GM21528 (cell line): ENCODE measurements around the gene PHF19.

ENCODE experiments used
- ATAC-seq: cut with Tn5 transposase; IDR thresholded peaks from one replicate; pipeline ENCODE4 v1.9.1; 2021; ENCODE audit warnings: mild to moderate bottlenecking, moderate library complexity; ENCODE audit not compliant: unreplicated experiment, low FRiP score

PHF19 gene

DNA sequence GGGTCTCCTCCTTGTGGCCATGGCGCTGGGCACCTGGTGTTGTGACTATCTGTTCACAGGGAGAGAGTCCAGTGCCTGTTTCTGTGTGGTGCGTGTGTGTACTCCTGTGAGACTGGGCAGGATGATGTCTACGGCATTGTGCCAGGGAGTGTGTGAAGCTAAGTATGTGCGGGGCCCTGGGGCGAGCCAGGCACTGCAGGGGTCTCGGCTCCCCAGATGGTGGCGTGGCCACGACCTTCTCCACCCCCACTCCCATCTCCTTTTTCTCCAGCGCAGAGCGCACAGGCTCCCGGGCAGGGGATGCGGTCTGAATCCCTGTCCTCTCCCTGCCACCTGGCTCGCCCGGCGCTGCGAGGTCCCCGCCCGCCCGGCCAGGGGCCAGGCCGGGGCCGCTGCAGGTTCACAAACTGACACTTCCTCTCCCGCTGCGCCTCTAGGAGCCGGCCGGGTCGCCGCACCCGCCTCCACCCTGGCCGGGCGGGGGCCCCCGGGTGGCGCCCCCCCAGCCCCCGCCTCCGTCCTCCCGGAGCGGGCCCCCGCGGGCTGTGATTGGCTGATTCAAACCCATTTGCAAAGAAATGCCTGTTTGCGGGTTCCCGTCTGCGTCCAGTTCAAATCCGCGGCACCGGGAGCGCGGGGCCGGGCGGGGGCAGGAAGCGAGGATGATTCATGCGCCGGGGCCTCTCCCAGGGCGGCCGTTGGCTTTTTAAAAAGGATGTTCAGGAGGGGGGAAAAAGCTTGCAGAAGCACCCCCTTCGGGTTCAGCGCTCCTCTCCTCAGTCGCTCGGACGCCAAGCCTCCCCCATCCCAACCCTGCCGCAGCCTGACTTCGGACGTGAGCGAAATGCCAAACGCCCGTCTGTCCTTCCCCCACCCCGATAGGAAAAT is 790 bp downstream of the PHF19 start:
- peak; percentile 58 for ATAC-seq

DNA sequence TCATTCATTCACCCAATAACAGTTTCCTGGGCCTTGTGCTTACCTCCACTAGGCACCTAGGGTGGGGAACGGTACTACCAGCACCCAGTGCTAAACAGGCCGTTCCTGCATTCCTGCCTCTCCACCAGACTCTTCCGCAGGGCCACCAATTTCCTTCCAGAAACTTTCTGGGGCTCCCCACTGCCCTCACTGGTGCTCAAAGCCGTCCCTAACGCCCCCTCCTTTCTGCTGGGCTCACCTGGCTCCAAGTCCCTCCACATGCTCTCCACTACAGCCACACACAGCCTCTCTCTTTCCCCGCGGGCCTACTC is 1.4 kb downstream of the PHF19 start:
- ATAC-seq: no peak

DNA sequence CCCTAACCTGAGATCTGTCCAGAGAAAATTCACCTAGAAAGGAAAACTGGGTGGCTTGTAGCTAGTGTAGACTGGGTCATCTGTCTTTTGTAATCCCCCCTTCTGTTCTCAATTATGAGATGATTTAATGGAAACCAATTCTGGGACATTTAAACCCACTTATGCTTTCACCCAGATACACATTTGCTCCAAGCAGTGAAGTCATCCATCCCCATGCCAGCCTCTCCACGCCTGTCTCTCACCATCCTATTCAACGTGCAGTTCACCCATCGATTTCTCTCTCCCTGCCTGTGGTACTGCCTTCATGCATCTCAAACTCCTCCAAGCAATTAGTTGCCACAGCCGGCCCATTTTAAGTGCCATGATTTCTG is 1.8 kb downstream of the PHF19 start:
- no peak for ATAC-seq

DNA sequence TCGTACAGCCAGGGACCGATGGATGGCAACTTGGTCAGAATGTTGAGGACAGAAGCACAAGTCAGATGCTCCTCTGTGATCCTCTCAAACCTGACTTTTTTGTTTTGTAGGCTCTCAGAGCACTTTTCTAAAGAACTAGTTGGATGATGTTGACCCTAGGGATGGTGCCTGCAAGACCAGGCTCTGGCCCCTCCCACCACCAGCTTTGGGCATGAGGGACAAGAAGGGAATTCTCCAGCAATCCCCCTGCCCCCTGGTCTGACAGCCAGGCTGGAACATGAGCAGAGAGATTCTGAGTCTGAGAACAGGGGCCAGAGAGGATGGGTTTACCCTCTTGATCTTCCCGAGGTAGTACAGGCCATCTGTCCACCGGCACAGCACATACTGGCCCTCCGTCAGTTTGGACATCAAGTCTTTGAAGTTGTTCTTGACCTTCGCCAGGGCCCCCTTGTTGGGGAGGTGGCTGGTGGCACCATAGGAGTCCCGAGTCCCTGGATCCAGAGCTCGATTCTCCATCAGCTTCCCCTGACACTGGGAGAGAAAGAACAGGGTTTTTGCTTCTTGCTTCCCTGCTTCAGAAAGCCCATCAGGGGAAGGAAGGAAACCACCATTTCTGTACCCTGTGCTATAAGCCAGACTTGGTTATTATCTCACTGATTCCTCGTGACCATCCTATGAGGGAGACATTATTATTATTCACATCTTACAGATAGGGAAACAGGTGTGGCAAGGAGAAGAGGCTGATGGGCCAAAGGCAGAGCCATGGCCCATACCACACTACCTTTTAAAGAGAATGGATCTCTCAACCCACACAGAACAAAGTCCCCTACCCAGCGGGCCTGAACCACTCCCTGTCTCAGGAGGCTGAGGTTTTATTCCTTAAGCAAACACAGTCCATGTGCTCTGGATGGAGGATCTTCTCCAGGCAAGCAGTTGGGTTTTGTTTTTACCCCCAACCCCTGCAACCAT is 2.5 kb downstream of the PHF19 start:
- no peak for ATAC-seq

DNA sequence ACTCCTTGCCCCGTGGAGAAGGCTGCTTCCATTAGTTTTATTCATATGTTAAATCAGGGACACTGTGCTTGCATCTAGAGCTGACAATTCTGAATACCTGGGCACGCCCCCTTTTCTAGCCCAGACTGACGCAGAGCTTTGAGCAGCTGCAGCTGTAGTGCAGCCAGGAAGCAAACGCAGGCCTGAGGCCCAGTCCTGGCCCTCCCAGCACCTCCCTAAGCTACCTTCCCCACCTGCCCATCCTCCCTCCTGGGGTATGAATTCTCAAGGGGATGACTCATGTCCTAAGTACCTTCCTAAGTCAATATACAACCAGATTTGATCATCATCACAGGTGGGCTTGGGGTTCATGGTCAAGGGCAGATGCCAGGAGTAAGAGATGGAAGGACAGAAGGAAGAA is 3.5 kb downstream of the PHF19 start:
- ATAC-seq: no peak

DNA sequence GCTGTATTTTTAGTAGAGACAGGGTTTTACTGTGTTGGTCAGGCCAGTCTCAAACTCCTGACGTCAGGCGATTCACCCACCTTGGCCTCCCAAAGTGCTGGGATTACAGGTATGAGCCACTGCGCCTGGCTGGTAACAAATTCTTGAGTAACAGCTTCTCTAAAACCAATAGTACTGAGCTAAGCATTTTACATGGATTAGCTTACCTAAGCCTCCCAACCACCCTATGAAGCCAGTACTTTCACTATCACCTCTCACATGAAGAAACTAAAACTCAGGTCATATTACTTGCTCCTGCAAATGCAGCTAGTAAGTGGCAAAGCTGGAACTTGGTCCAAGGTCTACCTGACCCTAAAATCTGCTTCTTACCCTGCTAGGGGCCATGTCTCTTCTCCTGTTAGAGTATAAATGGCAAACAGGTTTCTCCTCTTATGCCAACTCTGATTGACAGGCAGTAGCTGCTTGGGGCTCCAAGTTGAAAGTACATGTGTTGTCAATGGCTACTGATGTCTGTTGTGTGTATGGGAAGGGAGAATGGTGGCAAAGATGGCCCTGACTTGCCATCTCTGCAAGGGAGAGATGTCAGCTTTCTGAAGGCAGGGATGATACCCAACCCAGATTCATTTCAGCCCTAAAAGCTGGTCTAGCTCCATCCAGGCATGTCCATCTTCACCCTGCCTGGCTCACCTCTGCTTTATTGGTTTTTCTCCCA is 4.0 kb downstream of the PHF19 start:
- ATAC-seq: no peak

DNA sequence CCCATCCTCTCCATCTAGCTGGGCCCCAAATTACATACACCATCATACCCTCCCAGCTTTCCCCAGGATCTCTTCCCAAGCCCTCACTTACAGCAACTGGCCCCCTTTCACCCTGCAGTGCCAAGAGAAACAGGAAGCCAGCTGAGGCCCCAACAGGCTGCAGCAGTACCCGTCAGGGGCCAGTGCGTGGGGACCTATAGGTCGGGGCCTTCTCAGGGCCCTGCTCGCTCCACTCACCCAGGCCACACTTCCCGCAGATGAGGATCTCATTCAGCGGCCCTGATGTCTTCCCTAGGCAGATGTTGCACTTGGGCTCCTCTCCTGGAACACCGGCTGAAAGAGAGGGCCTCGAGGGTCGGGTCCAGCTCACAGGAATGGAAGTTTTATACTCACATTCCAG is 6.8 kb downstream of the PHF19 start:
- no peak for ATAC-seq

DNA sequence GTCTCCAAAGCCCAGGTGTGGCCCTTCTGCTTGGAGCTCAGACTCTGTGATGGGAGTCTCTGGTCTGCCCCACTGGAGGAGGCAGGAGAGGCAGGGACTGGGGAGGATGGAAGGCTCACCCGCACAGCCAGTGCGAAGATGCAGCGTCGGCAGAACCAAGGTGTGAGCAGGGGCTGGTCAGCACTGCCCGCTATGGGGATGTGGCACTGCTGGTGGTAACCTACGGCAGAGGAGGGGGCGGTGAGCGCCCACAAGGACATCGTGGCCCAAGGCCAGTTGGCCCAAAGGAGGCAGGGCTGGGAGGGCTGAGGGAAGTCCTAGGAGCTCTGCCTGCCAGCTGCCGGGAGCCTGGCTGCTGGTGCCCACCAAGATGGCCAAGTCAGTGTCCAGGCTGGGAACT is 7.3 kb downstream of the PHF19 start:
- no peak for ATAC-seq

DNA sequence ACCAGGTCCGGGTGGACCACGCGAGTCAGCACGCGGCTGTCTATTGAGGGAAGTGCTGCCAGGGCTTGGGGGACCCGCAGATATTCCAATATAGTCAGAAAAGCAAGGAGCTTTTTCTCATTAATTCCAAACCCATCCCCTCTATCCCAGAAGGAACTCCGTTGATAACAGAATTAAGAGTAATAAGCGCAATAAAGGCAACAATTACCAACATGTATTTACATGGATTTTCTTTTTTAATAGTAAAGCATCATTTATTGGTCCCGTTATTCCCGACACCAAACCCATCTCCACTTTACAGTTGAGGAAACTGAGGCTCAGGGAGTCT is 7.7 kb downstream of the PHF19 start:
- no peak for ATAC-seq

DNA sequence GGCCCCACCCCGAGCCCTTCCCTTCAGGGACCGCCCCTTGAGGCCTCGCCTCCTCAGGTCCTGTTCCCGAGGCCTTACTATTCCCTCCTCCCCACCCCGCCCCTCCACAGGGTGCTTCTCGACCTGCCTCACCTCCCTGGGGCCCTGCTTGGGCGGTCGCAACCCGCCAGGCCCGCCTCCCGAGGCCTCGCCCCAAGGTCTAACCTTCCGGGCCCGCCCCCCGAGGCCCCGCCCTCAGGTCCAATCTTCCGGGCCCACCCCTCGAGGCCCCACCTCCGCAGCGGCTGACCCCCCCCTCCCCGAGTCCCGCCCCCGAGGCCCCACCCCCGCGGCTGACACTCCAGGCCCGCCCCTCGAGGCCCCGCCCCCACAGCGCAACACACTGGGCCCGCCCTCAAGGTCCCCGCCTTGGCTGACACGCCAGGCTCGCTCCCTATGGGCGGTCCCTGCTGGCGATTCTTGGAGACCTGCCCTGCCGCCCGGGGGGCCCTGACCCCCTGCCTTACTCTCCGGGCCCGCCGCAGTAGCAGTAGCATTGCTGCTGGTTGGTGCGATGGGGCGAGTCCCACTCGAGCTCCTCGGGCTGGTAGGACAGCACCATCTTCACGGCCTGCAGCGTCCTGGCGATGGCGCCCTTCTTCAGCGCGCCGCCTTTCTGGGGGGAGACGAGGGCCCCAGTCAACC is 8.2 kb downstream of the PHF19 start:
- ATAC-seq: peak; percentile 83

DNA sequence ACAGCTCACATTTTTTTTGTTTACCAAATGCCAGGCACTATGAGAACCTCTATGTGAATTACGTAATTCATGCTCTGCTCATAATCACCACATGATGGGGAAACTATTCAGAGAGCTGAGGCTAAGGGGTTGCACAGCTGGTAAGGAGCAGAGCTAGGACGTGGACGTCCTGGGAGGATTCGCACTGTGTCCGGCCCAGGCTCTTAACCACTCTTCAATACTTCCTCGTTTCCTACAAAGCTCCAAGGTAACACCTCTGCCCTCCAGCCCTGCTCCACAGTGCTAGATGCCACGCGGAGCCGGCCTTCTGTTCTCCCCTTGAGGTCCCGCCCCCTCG is 8.7 kb downstream of the PHF19 start:
- no peak for ATAC-seq

DNA sequence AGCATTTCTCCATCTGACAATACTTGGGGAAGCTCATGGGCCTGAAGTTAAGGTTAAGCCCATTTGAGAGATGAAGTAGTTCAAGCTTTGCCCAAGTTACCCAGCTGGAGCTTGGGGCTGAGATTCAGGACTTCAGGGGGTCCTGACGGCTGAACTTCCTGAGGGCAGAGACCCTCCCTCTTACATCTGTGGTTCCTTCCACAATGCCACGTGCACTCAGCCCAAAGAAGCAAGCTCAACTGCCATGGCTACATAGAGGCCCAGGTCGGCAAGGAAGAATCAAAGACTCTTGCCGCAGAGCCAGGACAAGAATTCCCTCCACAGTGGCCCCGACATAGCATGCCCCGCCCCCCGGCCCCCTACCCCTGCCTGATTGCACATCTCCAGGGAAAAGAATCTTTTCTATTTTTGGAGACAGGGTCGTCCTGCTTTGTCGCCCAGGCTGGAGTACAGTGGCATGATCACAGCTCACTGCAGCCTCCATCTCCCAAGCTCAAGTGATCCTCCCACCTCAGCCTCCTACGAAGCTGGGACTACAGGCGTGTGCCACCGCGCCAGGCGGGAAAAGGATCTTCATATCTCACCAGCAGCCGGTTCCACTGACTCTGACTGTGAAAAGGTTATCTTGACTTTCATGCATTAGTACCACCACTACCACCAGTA is 9.2 kb downstream of the PHF19 start:
- ATAC-seq: no peak

DNA sequence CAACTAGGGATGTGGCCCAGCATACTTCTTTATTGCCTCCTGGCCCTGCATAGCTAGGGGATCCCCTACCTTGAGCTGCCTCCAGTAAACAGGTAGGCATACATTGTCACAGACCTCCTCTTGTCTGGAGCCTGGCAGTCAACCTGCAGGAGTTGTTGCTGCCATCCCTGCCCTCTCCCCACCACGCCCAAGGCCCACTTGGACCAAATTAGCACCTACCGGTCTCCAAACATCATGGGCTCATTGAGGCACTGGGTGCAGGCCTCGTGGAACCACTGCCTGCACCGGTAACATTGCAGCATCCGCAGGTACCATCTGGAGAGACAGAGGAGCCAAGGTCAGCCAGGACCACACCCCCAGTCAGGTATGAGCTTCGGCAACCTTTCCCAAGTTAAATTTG is 10.3 kb downstream of the PHF19 start:
- no peak for ATAC-seq

DNA sequence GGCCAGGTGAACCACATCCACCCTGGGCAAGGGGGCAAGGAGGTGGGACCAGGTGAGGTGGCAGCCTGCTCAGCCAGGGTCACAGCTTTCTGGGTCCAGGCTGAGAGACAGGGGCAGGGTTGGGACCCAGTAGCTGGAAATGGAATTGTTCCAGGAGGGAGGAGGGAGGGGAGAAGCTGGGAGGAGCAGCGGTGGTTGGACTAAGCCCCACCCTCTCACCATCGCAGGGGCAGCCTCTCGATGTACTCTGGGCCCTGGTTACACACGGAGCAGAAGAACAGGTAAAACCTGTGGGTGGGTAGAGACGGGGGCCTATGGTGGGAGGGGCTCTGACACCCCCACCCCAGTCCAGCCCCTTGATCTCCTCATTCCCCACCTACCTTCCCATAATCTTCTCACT is 11.2 kb downstream of the PHF19 start:
- no peak for ATAC-seq

DNA sequence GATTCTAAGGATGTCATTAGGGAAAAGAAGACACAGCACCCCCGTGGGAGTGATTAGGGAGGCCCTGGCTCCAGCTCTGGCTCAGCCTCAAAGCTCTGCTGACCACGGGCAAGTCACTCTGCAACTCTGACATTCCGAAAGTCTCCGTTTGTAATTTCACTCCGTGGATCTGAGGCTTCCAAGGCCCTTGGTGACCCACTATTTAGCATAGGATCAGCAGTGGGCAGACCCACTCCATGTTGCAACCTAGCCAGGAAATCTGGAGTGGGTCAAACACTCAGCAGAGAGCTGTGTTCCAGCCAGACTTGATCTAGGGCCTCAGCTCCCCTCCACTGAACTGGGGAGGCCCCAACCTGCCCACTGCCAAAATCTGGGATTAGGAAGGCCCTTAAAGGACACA is 11.8 kb downstream of the PHF19 start:
- ATAC-seq: no peak

DNA sequence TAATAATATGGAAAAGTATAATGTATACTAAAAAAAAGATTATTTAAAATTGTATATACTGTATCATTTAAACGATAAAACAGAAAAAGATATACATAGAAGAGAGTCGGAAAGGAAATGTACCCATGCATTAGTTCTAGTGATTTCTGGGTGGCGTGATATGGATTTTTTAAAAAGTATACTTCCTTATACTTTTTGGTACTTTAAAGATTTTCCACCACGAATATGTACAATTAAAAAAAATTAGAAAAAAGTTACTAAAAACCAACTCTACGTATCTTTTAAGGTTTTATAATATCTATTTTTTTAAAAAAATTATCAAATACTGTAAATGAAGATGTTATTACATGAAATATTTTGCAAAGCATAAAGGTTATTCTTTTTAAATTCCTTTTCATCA is 12.3 kb downstream of the PHF19 start:
- ATAC-seq: no peak

DNA sequence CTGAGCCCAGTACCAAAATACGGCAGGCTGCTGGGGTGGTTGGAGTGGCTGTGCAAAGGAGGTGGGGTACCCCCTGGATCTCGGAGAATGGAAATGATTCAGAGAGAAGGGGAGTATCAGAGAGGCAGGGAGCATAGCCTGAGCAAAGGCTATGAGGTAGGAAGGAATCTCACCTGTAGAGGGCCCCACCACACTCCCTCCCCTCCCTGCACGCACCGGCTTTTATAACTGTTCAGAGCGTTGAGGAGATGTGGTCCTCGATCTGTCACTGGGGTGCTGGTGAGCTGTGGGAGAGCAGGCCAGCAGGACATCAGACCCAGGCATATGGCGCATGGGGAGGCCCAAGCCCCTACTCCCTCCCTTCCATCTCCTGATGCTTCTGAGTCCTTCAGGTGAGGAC is 13.2 kb downstream of the PHF19 start:
- no peak for ATAC-seq

DNA sequence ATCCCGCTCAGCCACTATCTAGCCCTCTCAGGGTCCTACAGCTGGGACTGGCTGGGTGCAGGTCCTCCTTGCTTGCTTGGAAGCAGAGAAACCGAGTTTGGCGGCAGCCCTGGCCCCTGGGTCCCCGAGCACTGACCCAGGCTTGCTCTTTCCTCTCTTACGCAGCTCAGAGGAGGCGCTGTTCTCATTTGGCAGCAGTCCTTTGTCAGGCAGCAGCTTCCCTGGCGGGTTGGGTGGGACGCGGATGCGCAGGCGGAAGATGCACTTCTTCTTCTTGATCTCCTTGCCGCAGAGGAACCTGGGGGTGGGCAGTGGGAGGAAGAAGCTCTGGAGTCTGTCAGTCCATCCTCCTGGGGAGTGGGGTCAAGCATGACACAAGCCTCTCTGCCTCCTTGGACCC is 14.5 kb downstream of the PHF19 start:
- ATAC-seq: no peak

DNA sequence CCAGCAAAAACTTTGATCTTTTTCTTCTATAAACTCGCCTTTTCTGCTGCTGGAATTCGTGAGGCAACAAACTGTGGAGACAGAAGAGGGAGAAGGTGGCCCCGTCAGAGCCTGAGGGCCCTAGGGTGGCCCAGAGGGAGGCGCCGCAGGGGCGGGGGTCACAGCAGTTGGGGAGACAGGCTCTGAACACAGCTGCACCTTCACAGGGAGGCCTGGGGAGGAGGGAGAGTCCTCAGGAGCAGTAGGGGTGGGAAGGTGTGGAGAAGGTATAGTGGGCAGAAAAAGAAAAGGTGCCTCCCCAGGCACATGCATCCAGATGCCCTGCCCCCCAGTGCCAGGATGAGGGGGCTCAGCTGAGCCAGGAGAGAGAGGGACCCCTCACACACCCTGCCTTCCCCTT is 15.1 kb downstream of the PHF19 start:
- no peak for ATAC-seq

DNA sequence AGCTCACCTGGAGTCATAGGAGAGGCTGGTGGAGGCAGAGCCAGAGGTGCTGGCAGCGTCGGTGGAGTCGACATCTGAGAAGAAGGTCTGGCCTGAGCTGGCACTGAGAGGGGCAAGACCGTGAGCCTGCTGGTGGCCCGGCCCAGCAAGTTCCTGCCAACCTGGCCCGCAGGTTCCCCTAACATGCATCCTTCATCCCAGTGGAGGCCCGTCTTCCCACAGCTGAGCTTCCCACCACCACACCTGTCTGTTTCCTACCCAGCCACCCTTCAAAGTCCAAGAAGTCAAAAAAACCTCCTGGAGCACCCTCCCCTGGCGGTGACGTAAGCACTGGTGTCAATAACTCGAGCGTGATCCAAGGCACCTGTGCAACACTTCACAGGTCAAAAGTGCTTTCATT is 16.9 kb downstream of the PHF19 start:
- ATAC-seq: no peak
